H1 (cell line): Measurements from ENCODE around the gene CCR2. TPM values are rescaled to one million over a fixed set of nuclear protein-coding genes. Genes with fewer than 3 reads are reported as not detected.

Experiments
- ASH2L ChIP-seq: fragments of 200-600, 300-600 bp; sonication (generic); IDR thresholded peaks from one replicate; pipeline ENCODE4 v1.7.1; 2017; ENCODE audit warnings: low read length
- CREB1 ChIP-seq: IDR thresholded peaks from 2 replicates; pipeline ENCODE4 v1.6.1; 2012; ENCODE audit warnings: inconsistent platforms
- KDM1A ChIP-seq: fragments of 200-600, 300-600 bp; sonication (generic); IDR thresholded peaks from 2 replicates; pipeline ENCODE4 v1.7.1; 2016; ENCODE audit warnings: mild to moderate bottlenecking, low read length, borderline replicate concordance
- KDM4A ChIP-seq: IDR thresholded peaks from one replicate; pipeline ENCODE4 v1.7.1; 2012; ENCODE audit warnings: low read depth, mild to moderate bottlenecking, moderate library complexity, low read length, inconsistent platforms; ENCODE audit not compliant: severe bottlenecking
- NANOG ChIP-seq: IDR thresholded peaks from 2 replicates; pipeline ENCODE4 v1.6.1; 2011; ENCODE audit warnings: low read length, low read depth, mild to moderate bottlenecking, inconsistent platforms; ENCODE audit not compliant: insufficient read depth, poor library complexity, severe bottlenecking
- POLR2AphosphoS5 ChIP-seq: IDR thresholded peaks from 2 replicates; pipeline ENCODE4 v1.6.1; 2011; ENCODE audit warnings: low read depth, low read length
- SP4 ChIP-seq: IDR thresholded peaks from 2 replicates; pipeline ENCODE4 v1.6.1; 2012; ENCODE audit warnings: low read length, inconsistent platforms
- TEAD4 ChIP-seq: IDR thresholded peaks from 2 replicates; pipeline ENCODE4 v1.6.1; 2012; ENCODE audit warnings: low read depth, low read length, inconsistent platforms, mixed read lengths
- YY1 ChIP-seq: IDR thresholded peaks from 2 replicates; pipeline ENCODE4 v1.6.1; 2011; ENCODE audit warnings: low read depth, mild to moderate bottlenecking, low read length
- polyA plus RNA-seq, 7 experiments: library from polyadenylated mRNA; depleted of rRNA in 3 of 7; stranded (reverse) in 5 of 7; unstranded in 2 of 7; fragments of >200 nt in 5 of 7; fragments of 200-250 nt in 2 of 7; gene quantifications; 1 replicate in 5 of 7; 2 replicates in 1 of 7; 4 replicates in 1 of 7; pipeline versions ENCODE4 v1.2.1 to v1.2.3, GENCODE V29; 2011 to 2013; ENCODE audit warnings: missing spikeins in 2 of 7, mixed read lengths in 2 of 7
- total RNA-seq: library from RNA; stranded (reverse); fragmentation: NEBNext Ultra II Directional; extraction: Animal tissue kit (Norgen Biotek cat#: 25700); gene quantifications from 2 replicates; pipeline ENCODE4 v1.2.1, GENCODE V29; 2021

CCR2 gene
- total and polyA plus RNA-seq, 2 of the 8 experiments (the other 6 are each of a cell fraction or from before 2014, with no cell fraction given): not detected

DNA sequence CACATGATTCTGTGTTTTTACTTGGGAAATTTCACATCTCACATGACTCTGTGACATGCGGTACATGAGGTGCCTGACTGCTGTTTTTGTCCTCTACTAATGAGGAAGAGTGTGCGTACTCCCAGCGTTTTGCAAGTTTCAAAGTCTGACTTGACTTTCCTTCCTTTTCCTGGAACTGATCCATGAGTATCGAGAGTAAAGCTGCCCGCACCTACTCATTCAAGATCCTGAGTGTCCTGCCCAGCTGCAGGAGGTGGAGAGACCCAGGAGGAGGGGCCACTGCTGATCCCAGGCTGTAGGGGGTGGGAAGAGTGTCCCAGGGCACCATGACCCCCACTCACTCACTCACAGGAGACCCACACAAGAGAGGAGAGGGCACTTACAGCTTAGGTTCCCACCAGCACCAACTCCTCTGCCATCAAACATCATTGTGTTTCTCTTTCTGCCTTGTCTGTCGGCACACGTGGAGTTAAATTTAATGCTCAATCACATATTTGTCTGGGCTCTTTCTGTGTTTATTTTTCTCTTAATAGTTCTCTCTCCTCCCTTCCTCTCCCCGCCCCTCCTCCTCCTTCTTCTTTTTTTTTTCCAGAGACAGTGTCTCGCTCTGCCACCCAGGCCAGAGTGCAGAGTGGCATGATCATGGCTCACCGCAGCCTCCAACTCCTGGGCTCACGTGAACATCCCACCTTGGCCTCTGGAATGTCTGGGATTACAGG lies 51.5 kb downstream of the CCR2 start (continued):
- no peak for TF ChIP-seq NANOG
- no peak for TF ChIP-seq KDM4A
- TF ChIP-seq SP4: no peak
- no peak for TF ChIP-seq YY1
- TF ChIP-seq KDM1A: no peak
- TF ChIP-seq ASH2L: no peak
- TF ChIP-seq POLR2AphosphoS5: no peak
- TF ChIP-seq CREB1: no peak
- TF ChIP-seq TEAD4: no peak
